Brain microvascular endothelial cell (primary cell): ENCODE measurements around the gene HLA-DQB2.

Experiments used
- DNase-seq: peaks from one replicate; pipeline ENCODE4 v3.0.0-alpha.2; 2020
- H3K27ac ChIP-seq: fragments of 250-450 bp; sonication (Bioruptor Pico); 2 replicates; pipeline ENCODE4 v1.5.1; 2020; ENCODE audit warnings: mild to moderate bottlenecking, moderate library complexity
- H3K27me3 ChIP-seq: fragments of 250-450 bp; sonication (Bioruptor Pico); replicated peaks from 2 replicates; pipeline ENCODE4 v1.5.1; 2020; ENCODE audit warnings: mild to moderate bottlenecking
- H3K36me3 ChIP-seq: fragments of 250-450 bp; sonication (Bioruptor Pico); replicated peaks from 2 replicates; pipeline ENCODE4 v1.5.1; 2020; ENCODE audit warnings: mild to moderate bottlenecking
- H3K4me3 ChIP-seq: 2 replicates; pipeline ENCODE4 v1.5.1; 2011; ENCODE audit warnings: low read depth, mild to moderate bottlenecking, control low read depth, low read length, moderate library complexity
- CTCF ChIP-seq: IDR thresholded peaks from 2 replicates; pipeline ENCODE4 v1.5.1; 2011; ENCODE audit warnings: low read depth, mild to moderate bottlenecking, moderate library complexity, low read length, control low read depth, inconsistent platforms; ENCODE audit errors: missing control alignments
- in situ Hi-C: cut with HindIII; loops from 2 replicates; pipeline ENCODE4 v1.10.0; 2017; ENCODE audit warnings: low sequenced_read_pairs, low pct_ligation_motif_present

HLA-DQB2 gene

GRCh38 chr6:32713241-32713640 lies 50.1 kb downstream of the HLA-DQB2 start:
- in situ Hi-C loops = no loop called here
- no peaks in the 10 kb centered on the region for H3K27me3 ChIP-seq
- TF ChIP-seq CTCF = no peak
- no peaks in the 10 kb centered on the region for H3K36me3 ChIP-seq
- no peak for DNase-seq
- no peak overlapping the region for H3K4me3 ChIP-seq
- H3K27ac ChIP-seq = no peak overlapping the region

- H3K36me3 ChIP-seq = no peaks in the 10 kb centered on the region
- no peak for DNase-seq
- no peaks in the 10 kb centered on the region for H3K27me3 ChIP-seq
- no peak overlapping the region for H3K27ac ChIP-seq
- H3K4me3 ChIP-seq = no peak overlapping the region
- no peak for TF ChIP-seq CTCF
- in situ Hi-C loops = no loop called here
Measured at GRCh38 chr6:32709625-32710024, 53.7 kb downstream of the HLA-DQB2 start.
